K562 (cell line): ENCODE results near the gene IL1RL1. TPM values are rescaled to one million over a fixed set of nuclear protein-coding genes. Genes with fewer than 3 reads are reported as not detected.

Experiments used
- ATAC-seq: fragments of 200-7000 bp; cut with Tn5 transposase; 3 replicates; pipeline ENCODE4 v1.9.1; 2020; ENCODE audit warnings: moderate library complexity
- BruUV-seq: library from RNA; stranded (reverse); fragments of 400-500 nt; replicated peaks from 2 replicates; lab custom pipeline; 2021; lab: Mats Ljungman, UMichigan
- CTCF ChIA-PET: fragments of 300-600 bp; formaldehyde crosslinking; extraction: SDS; loops from one replicate; lab custom pipeline; 2021; ENCODE audit warnings: low intra/inter-chr PET ratio; lab: Yijun Ruan, JAX
- POLR2A ChIA-PET: fragments of 300-600, 350-650 bp; sonication (Branson Sonifier 250); formaldehyde crosslinking; extraction: SDS; loops from one replicate; lab custom pipeline; 2021; ENCODE audit warnings: antibody characterized with exemption, inconsistent platforms; lab: Yijun Ruan, JAX
- DNase-seq, 4 experiments: peaks; one replicate each; pipeline versions ENCODE4 v3.0.0 to v3.0.0-alpha.2; 2011 to 2018; ENCODE audit warnings: low spot score in 3 of 4, mixed read lengths in 3 of 4; ENCODE audit errors: extremely low read depth in 1 of 4
- FAIRE-seq: peaks from 2 replicates; lab custom pipeline; 2011; peaks lifted over from hg19 to GRCh38; lab: Jason Lieb, UNC
- H2AFZ ChIP-seq: 2 replicates; pipeline ENCODE4 v1.6.0; 2011; ENCODE audit warnings: low read depth, low read length, control low read depth, inconsistent platforms
- H3K27ac ChIP-seq: fragments of 200-600 bp; 3 replicates; pipeline ENCODE4 v1.8.0; 2011; ENCODE audit warnings: low read depth, mild to moderate bottlenecking, control low read depth, inconsistent platforms, low read length, moderate library complexity, mixed read lengths; ENCODE audit errors: extremely low read depth
- H3K27me3 ChIP-seq, 2 experiments: fragments of 300-600 bp in 1 of 2; 2 replicates in 1 of 2; 3 replicates in 1 of 2; pipeline versions ENCODE4 v1.6.0 to v1.8.0; 2011; ENCODE audit warnings: inconsistent platforms in 2 of 2, low read length in 2 of 2, mild to moderate bottlenecking in 1 of 2, mixed read lengths in 1 of 2, moderate library complexity in 1 of 2; ENCODE audit not compliant: control insufficient read depth in 2 of 2, insufficient read depth in 2 of 2
- H3K36me3 ChIP-seq: fragments of 300-600 bp; 3 replicates; pipeline ENCODE4 v1.8.0; 2011; ENCODE audit warnings: mild to moderate bottlenecking, low read length, inconsistent platforms; ENCODE audit not compliant: control insufficient read depth, insufficient read depth
- H3K4me1 ChIP-seq, 2 experiments: fragments of 200-600 bp in 1 of 2; replicated peaks in 1 of 2; 2 replicates in 1 of 2; 3 replicates in 1 of 2; pipeline versions ENCODE4 v1.5.1 to v1.8.0; 2011; ENCODE audit warnings: inconsistent platforms in 2 of 2, low read length in 2 of 2, mild to moderate bottlenecking in 1 of 2, mixed read lengths in 1 of 2, moderate library complexity in 1 of 2; ENCODE audit not compliant: control insufficient read depth in 2 of 2, insufficient read depth in 2 of 2
- H3K4me2 ChIP-seq: 2 replicates; pipeline ENCODE4 v1.6.1; 2011; ENCODE audit warnings: low read length, control low read depth, inconsistent platforms, mixed read lengths; ENCODE audit not compliant: insufficient read depth
- H3K4me3 ChIP-seq: fragments of 200-600 bp; sonication (generic), shearing (Covaris generic); 2 replicates; pipeline ENCODE4 v1.5.1; 2016; ENCODE audit warnings: control low read depth, inconsistent platforms
- H3K79me2 ChIP-seq: fragments of 200-600 bp; 3 replicates; pipeline ENCODE4 v1.8.0; 2011; ENCODE audit warnings: low read length, inconsistent platforms; ENCODE audit not compliant: control insufficient read depth, insufficient read depth
- H3K9ac ChIP-seq, 2 experiments: 2 replicates each; pipeline versions ENCODE4 v1.6.0 to v1.6.1; 2011; ENCODE audit warnings: low read depth in 2 of 2, low read length in 2 of 2, control low read depth in 1 of 2, inconsistent platforms in 1 of 2, mild to moderate bottlenecking in 1 of 2, mixed read lengths in 1 of 2; ENCODE audit not compliant: insufficient read depth in 1 of 2
- H3K9me1 ChIP-seq: one replicate; pipeline ENCODE4 v1.6.0; 2011; ENCODE audit warnings: inconsistent platforms, mild to moderate bottlenecking, low read length, moderate library complexity; ENCODE audit not compliant: control insufficient read depth, insufficient read depth
- H3K9me3 ChIP-seq: replicated peaks from 2 replicates; pipeline ENCODE4 v1.5.1; 2011; ENCODE audit warnings: low read depth, low read length, inconsistent platforms; ENCODE audit not compliant: control insufficient read depth, insufficient read depth
- H4K20me1 ChIP-seq: replicated peaks from 2 replicates; pipeline ENCODE4 v1.6.1; 2011; ENCODE audit warnings: low read length, inconsistent platforms, mixed read lengths; ENCODE audit not compliant: control insufficient read depth, insufficient read depth
- CBX3 ChIP-seq, 2 experiments: IDR thresholded peaks; 1 replicate in 1 of 2; 2 replicates in 1 of 2; pipeline ENCODE4 v1.6.1; 2012; ENCODE audit warnings: inconsistent platforms in 2 of 2, low read length in 2 of 2, borderline replicate concordance in 1 of 2, control low read depth in 1 of 2
- DDX20 ChIP-seq: fragments of 450-650 bp; IDR thresholded peaks from 2 replicates; pipeline ENCODE4 v1.6.1; 2016; ENCODE audit warnings: missing genetic modification characterization, low read depth, mild to moderate bottlenecking, missing compliant biosample characterization, moderate library complexity
- HMG20B ChIP-seq: fragments of 250-450 bp; sonication (Bioruptor Pico); IDR thresholded peaks from 2 replicates; pipeline ENCODE4 v1.5.0; 2021; ENCODE audit warnings: mild to moderate bottlenecking
- HMGN3 ChIP-seq: IDR thresholded peaks from 2 replicates; pipeline ENCODE4 v1.6.1; 2011; ENCODE audit warnings: borderline replicate concordance, low read depth, mild to moderate bottlenecking, mixed read lengths, low read length; ENCODE audit not compliant: insufficient read length; ENCODE audit errors: extremely low read depth
- NELFE ChIP-seq: IDR thresholded peaks from 2 replicates; pipeline ENCODE4 v1.6.1; 2011; ENCODE audit warnings: mild to moderate bottlenecking; ENCODE audit not compliant: insufficient read depth, insufficient read length
- RBM15 ChIP-seq: fragments of 200-400 bp; formaldehyde crosslinking; IDR thresholded peaks from 2 replicates; pipeline ENCODE4 v1.6.1; 2018; ENCODE audit warnings: mild to moderate bottlenecking, low read length, moderate library complexity; ENCODE audit not compliant: insufficient read depth
- SMAD4 ChIP-seq: fragments of 250-450 bp; sonication (Bioruptor Pico); conservative IDR thresholded peaks from 2 replicates; pipeline ENCODE4 v1.8.0; 2021; ENCODE audit warnings: inconsistent platforms, mild to moderate bottlenecking, moderate library complexity
- ZNF589 ChIP-seq: fragments of 200-800 bp; sonication (Bioruptor generic); IDR thresholded peaks from 2 replicates; pipeline ENCODE4 v1.6.1; 2016; ENCODE audit warnings: low read depth, missing genetic modification characterization, missing compliant biosample characterization
- WGBS: fragments of 100-300 bp; shearing (Covaris generic); methylation state at CpG from one replicate; pipeline ENCODE4 v1.1.6; 2016; ENCODE audit warnings: low coverage, mixed read lengths; ENCODE audit not compliant: insufficient coverage; ENCODE audit errors: missing lambda C conversion rate; 5-methylcytosine and 5-hydroxymethylcytosine counted together
- in situ Hi-C: fragments of 300-500 bp; cut with MboI; formaldehyde crosslinking; loops from 4 replicates; pipeline ENCODE4 v1.15.0; 2018; ENCODE audit warnings: inconsistent platforms, mixed read lengths
- intact Hi-C: fragments of 100-400 bp; cut with micrococcal nuclease; formaldehyde crosslinking; loops from 2 replicates; pipeline ENCODE4 v1.14.2; 2022
- polyA plus RNA-seq, 8 experiments: library from polyadenylated mRNA; depleted of rRNA in 4 of 8; stranded (reverse) in 5 of 8; unstranded in 3 of 8; fragments of >200 nt; fragmentation: Nextera tagmentation in 2 of 8; fragmentation: Illumina TruSeq in 1 of 8; extraction: Ambion mirVana in 2 of 8; extraction: Trizol in 1 of 8; gene quantifications; 2 replicates each; pipeline versions ENCODE4 v1.2.1 to v1.2.3, GENCODE V29; 2011 to 2014; ENCODE audit warnings: inconsistent platforms in 1 of 8, missing spikeins in 1 of 8
- total RNA-seq, 7 experiments: library from RNA; depleted of rRNA in 6 of 7; stranded (reverse); fragments of >200 nt in 6 of 7; fragmentation: Illumina TruSeq in 2 of 7; extraction: Trizol in 2 of 7; gene quantifications; 2 replicates each; pipeline versions ENCODE4 v1.2.1 to v1.2.3, GENCODE V29; 2011 to 2021; ENCODE audit warnings: low replicate concordance in 1 of 7
- TF ChIP-seq, protein P1 (sequence below): fragments of 450-650 bp; IDR thresholded peaks from 2 replicates; pipeline ENCODE4 v1.6.1; 2018; ENCODE audit not compliant: partially characterized antibody
- TF ChIP-seq, protein P2 (sequence below): fragments of 450-650 bp; conservative IDR thresholded peaks from 2 replicates; pipeline ENCODE4 v1.6.1; 2016; ENCODE audit warnings: missing genetic modification characterization, low read depth, mild to moderate bottlenecking, control low read depth, missing compliant biosample characterization
- TF ChIP-seq, protein P3 (sequence below): fragments of 250-450 bp; sonication (Bioruptor Pico); IDR thresholded peaks from 2 replicates; pipeline ENCODE4 v1.4.0; 2020; ENCODE audit warnings: borderline replicate concordance
- TF ChIP-seq, protein P4 (sequence below): sonication (generic); formaldehyde crosslinking; IDR thresholded peaks from 2 replicates; pipeline ENCODE4 v1.8.1; 2023; ENCODE audit warnings: mild to moderate bottlenecking, missing genetic modification reagents

IL1RL1 gene
- total and polyA plus RNA-seq, 9 of the 15 experiments (the other 6 are each of a cell fraction or from before 2014, with no cell fraction given) = 0.06 to 3.3 (median 0.59) TPM

DNA sequence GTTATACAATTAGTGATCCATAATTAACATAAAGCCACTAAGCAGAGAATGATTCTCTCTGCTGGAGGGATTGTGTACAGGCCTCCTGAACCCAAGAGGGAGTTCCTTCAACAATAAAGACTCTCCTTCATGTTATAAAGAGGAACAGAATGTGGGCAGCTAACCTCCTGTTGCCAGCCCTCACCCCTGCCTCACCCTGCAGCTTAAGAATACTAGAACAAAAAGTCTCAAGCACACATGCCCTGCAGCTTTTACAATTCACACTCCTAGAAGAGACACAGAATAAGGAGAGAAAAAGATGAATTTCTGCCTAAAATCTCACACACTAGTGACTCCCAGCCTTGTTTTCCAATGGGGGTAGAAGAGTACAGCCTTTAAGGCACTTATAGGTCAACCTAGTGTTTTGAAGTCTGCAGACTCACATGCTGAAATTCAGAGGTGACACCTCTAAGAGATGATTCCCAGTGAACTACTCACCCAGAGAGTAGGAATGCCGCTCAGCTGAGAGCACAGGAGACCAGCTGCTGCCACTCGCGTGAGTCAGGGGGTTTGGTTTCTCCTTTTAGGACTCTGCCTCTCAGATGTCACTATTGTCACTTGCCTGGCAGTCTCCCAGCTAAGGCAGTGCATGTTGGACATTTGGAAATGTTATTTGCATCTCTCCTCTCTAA, 32.5 kb upstream of the IL1RL1 start:
- intact Hi-C loops = no loop called here
- Histone ChIP-seq H4K20me1 (no peaks in the 10 kb centered on the region), H3K4me1 (no peaks in the 10 kb centered on the region; a peak in 1 of 5 replicates)
- FAIRE-seq = no peak
- TF ChIP-seq ZNF589 (CRISPR knock-in tag) = no peak
- TF ChIP-seq DDX20 (tag) = no peak
- no peak for TF ChIP-seq HMG20B (CRISPR knock-in tag)
- TF ChIP-seq HMGN3 = no peak
- TF ChIP-seq SMAD4 (CRISPR knock-in tag) = no peak
- TF ChIP-seq CBX3 (IDR thresholded peaks at IDR 0.05; ENCODE audit: borderline replicate concordance in 1 of 2, low read length in 2 of 2) = no peak
- TF ChIP-seq, protein P1, sequence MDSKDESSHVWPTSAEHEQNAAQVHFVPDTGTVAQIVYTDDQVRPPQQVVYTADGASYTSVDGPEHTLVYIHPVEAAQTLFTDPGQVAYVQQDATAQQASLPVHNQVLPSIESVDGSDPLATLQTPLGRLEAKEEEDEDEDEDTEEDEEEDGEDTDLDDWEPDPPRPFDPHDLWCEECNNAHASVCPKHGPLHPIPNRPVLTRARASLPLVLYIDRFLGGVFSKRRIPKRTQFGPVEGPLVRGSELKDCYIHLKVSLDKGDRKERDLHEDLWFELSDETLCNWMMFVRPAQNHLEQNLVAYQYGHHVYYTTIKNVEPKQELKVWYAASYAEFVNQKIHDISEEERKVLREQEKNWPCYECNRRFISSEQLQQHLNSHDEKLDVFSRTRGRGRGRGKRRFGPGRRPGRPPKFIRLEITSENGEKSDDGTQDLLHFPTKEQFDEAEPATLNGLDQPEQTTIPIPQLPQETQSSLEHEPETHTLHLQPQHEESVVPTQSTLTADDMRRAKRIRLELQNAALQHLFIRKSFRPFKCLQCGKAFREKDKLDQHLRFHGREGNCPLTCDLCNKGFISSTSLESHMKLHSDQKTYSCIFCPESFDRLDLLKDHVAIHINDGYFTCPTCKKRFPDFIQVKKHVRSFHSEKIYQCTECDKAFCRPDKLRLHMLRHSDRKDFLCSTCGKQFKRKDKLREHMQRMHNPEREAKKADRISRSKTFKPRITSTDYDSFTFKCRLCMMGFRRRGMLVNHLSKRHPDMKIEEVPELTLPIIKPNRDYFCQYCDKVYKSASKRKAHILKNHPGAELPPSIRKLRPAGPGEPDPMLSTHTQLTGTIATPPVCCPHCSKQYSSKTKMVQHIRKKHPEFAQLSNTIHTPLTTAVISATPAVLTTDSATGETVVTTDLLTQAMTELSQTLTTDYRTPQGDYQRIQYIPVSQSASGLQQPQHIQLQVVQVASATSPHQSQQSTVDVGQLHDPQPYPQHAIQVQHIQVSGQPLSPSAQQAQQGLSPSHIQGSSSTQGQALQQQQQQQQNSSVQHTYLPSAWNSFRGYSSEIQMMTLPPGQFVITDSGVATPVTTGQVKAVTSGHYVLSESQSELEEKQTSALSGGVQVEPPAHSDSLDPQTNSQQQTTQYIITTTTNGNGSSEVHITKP = no peak
- TF ChIP-seq, protein P2, sequence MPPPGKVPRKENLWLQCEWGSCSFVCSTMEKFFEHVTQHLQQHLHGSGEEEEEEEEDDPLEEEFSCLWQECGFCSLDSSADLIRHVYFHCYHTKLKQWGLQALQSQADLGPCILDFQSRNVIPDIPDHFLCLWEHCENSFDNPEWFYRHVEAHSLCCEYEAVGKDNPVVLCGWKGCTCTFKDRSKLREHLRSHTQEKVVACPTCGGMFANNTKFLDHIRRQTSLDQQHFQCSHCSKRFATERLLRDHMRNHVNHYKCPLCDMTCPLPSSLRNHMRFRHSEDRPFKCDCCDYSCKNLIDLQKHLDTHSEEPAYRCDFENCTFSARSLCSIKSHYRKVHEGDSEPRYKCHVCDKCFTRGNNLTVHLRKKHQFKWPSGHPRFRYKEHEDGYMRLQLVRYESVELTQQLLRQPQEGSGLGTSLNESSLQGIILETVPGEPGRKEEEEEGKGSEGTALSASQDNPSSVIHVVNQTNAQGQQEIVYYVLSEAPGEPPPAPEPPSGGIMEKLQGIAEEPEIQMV (tag) = no peak
- no peak for TF ChIP-seq NELFE
- TF ChIP-seq, protein P3, sequence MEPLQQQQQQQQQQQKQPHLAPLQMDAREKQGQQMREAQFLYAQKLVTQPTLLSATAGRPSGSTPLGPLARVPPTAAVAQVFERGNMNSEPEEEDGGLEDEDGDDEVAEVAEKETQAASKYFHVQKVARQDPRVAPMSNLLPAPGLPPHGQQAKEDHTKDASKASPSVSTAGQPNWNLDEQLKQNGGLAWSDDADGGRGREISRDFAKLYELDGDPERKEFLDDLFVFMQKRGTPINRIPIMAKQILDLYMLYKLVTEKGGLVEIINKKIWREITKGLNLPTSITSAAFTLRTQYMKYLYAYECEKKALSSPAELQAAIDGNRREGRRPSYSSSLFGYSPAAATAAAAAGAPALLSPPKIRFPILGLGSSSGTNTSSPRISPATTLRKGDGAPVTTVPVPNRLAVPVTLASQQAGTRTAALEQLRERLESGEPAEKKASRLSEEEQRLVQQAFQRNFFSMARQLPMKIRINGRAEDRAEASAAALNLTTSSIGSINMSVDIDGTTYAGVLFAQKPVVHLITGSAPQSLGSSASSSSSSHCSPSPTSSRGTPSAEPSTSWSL (CRISPR knock-in tag) = no peak
- TF ChIP-seq, protein P4, sequence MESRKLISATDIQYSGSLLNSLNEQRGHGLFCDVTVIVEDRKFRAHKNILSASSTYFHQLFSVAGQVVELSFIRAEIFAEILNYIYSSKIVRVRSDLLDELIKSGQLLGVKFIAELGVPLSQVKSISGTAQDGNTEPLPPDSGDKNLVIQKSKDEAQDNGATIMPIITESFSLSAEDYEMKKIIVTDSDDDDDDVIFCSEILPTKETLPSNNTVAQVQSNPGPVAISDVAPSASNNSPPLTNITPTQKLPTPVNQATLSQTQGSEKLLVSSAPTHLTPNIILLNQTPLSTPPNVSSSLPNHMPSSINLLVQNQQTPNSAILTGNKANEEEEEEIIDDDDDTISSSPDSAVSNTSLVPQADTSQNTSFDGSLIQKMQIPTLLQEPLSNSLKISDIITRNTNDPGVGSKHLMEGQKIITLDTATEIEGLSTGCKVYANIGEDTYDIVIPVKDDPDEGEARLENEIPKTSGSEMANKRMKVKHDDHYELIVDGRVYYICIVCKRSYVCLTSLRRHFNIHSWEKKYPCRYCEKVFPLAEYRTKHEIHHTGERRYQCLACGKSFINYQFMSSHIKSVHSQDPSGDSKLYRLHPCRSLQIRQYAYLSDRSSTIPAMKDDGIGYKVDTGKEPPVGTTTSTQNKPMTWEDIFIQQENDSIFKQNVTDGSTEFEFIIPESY (CRISPR knock-in tag) = no peak
- TF ChIP-seq RBM15 = no peak
- TF ChIP-seq, all 486 proteins: peak for 0
- Histone ChIP-seq H3K9me3 (no peaks in the 10 kb centered on the region), H3K27me3 (peaks cover 0 to 2% of the 10 kb centered on the region in 2 experiments; a peak in 2 of 5 replicates), H3K36me3 (no peaks in the 10 kb centered on the region), H3K9me1 (no peaks in the 10 kb centered on the region), H3K27ac (no peak overlapping the region), H2AFZ (no peak overlapping the region), H3K4me2 (no peak overlapping the region), H3K79me2 (no peaks in the 10 kb centered on the region), H3K9ac (no peak overlapping the region), H3K4me3 (no peak overlapping the region)
- no TSS peak for BruUV-seq
- POLR2A ChIA-PET = interaction anchor here (0.6 kb wide), 1 partner anchor 148 kb away, joined by 3 read pairs; no protein-coding TSS in a partner anchor
- ATAC-seq = no peak
- 4% methylated on average over 3 of the region's 3 CpGs for WGBS
- no peak for DNase-seq
- in situ Hi-C loops = no loop called here
- CTCF ChIA-PET = no interaction called here
